K562 (cell line): Measurements from ENCODE around the gene VPS50. TPM values are rescaled to one million over a fixed set of nuclear protein-coding genes. Genes with fewer than 3 reads are reported as not detected.

Experiments
- ATAC-seq: fragments of 200-7000 bp; cut with Tn5 transposase; 3 replicates; pipeline ENCODE4 v1.9.1; 2020; ENCODE audit warnings: moderate library complexity
- BruUV-seq: library from RNA; stranded (reverse); fragments of 400-500 nt; replicated peaks from 2 replicates; lab custom pipeline; 2021; lab: Mats Ljungman, UMichigan
- CTCF ChIA-PET: fragments of 300-600 bp; formaldehyde crosslinking; extraction: SDS; loops from one replicate; lab custom pipeline; 2021; ENCODE audit warnings: low intra/inter-chr PET ratio; lab: Yijun Ruan, JAX
- POLR2A ChIA-PET: fragments of 300-600, 350-650 bp; sonication (Branson Sonifier 250); formaldehyde crosslinking; extraction: SDS; loops from one replicate; lab custom pipeline; 2021; ENCODE audit warnings: antibody characterized with exemption, inconsistent platforms; lab: Yijun Ruan, JAX
- DNase-seq, 4 experiments: peaks; one replicate each; pipeline versions ENCODE4 v3.0.0 to v3.0.0-alpha.2; 2011 to 2018; ENCODE audit warnings: low spot score in 3 of 4, mixed read lengths in 3 of 4; ENCODE audit errors: extremely low read depth in 1 of 4
- FAIRE-seq: peaks from 2 replicates; lab custom pipeline; 2011; peaks lifted over from hg19 to GRCh38; lab: Jason Lieb, UNC
- H2AFZ ChIP-seq: 2 replicates; pipeline ENCODE4 v1.6.0; 2011; ENCODE audit warnings: low read depth, low read length, control low read depth, inconsistent platforms
- H3K27ac ChIP-seq: fragments of 200-600 bp; 3 replicates; pipeline ENCODE4 v1.8.0; 2011; ENCODE audit warnings: low read depth, mild to moderate bottlenecking, control low read depth, inconsistent platforms, low read length, moderate library complexity, mixed read lengths; ENCODE audit errors: extremely low read depth
- H3K27me3 ChIP-seq, 2 experiments: fragments of 300-600 bp in 1 of 2; 2 replicates in 1 of 2; 3 replicates in 1 of 2; pipeline versions ENCODE4 v1.6.0 to v1.8.0; 2011; ENCODE audit warnings: inconsistent platforms in 2 of 2, low read length in 2 of 2, mild to moderate bottlenecking in 1 of 2, mixed read lengths in 1 of 2, moderate library complexity in 1 of 2; ENCODE audit not compliant: control insufficient read depth in 2 of 2, insufficient read depth in 2 of 2
- H3K36me3 ChIP-seq: fragments of 300-600 bp; 3 replicates; pipeline ENCODE4 v1.8.0; 2011; ENCODE audit warnings: mild to moderate bottlenecking, low read length, inconsistent platforms; ENCODE audit not compliant: control insufficient read depth, insufficient read depth
- H3K4me1 ChIP-seq, 2 experiments: fragments of 200-600 bp in 1 of 2; replicated peaks in 1 of 2; 2 replicates in 1 of 2; 3 replicates in 1 of 2; pipeline versions ENCODE4 v1.5.1 to v1.8.0; 2011; ENCODE audit warnings: inconsistent platforms in 2 of 2, low read length in 2 of 2, mild to moderate bottlenecking in 1 of 2, mixed read lengths in 1 of 2, moderate library complexity in 1 of 2; ENCODE audit not compliant: control insufficient read depth in 2 of 2, insufficient read depth in 2 of 2
- H3K4me2 ChIP-seq: 2 replicates; pipeline ENCODE4 v1.6.1; 2011; ENCODE audit warnings: low read length, control low read depth, inconsistent platforms, mixed read lengths; ENCODE audit not compliant: insufficient read depth
- H3K4me3 ChIP-seq: fragments of 200-600 bp; sonication (generic), shearing (Covaris generic); 2 replicates; pipeline ENCODE4 v1.5.1; 2016; ENCODE audit warnings: control low read depth, inconsistent platforms
- H3K79me2 ChIP-seq: fragments of 200-600 bp; 3 replicates; pipeline ENCODE4 v1.8.0; 2011; ENCODE audit warnings: low read length, inconsistent platforms; ENCODE audit not compliant: control insufficient read depth, insufficient read depth
- H3K9ac ChIP-seq, 2 experiments: 2 replicates each; pipeline versions ENCODE4 v1.6.0 to v1.6.1; 2011; ENCODE audit warnings: low read depth in 2 of 2, low read length in 2 of 2, control low read depth in 1 of 2, inconsistent platforms in 1 of 2, mild to moderate bottlenecking in 1 of 2, mixed read lengths in 1 of 2; ENCODE audit not compliant: insufficient read depth in 1 of 2
- H3K9me1 ChIP-seq: one replicate; pipeline ENCODE4 v1.6.0; 2011; ENCODE audit warnings: inconsistent platforms, mild to moderate bottlenecking, low read length, moderate library complexity; ENCODE audit not compliant: control insufficient read depth, insufficient read depth
- H3K9me3 ChIP-seq: replicated peaks from 2 replicates; pipeline ENCODE4 v1.5.1; 2011; ENCODE audit warnings: low read depth, low read length, inconsistent platforms; ENCODE audit not compliant: control insufficient read depth, insufficient read depth
- H4K20me1 ChIP-seq: replicated peaks from 2 replicates; pipeline ENCODE4 v1.6.1; 2011; ENCODE audit warnings: low read length, inconsistent platforms, mixed read lengths; ENCODE audit not compliant: control insufficient read depth, insufficient read depth
- ARHGAP35 ChIP-seq: fragments of 450-650 bp; IDR thresholded peaks from 2 replicates; pipeline ENCODE4 v1.6.1; 2018; ENCODE audit not compliant: partially characterized antibody
- CHCHD3 ChIP-seq: fragments of 250-450 bp; sonication (Bioruptor Pico); IDR thresholded peaks from 2 replicates; pipeline ENCODE4 v2.1.2; 2022; ENCODE audit warnings: mild to moderate bottlenecking
- FUS ChIP-seq: fragments of 200-400 bp; formaldehyde crosslinking; optimal IDR thresholded peaks from 2 replicates; pipeline ENCODE3; 2017; ENCODE audit warnings: low read depth, low read length
- HEY1 ChIP-seq: fragments of 250-450 bp; sonication (Bioruptor Pico); IDR thresholded peaks from 2 replicates; pipeline ENCODE4 v1.5.0; 2020; ENCODE audit warnings: mild to moderate bottlenecking, moderate library complexity, borderline replicate concordance
- MECOM ChIP-seq: fragments of 250-450 bp; sonication (Bioruptor Pico); IDR thresholded peaks from 2 replicates; pipeline ENCODE4 v1.8.0; 2022; ENCODE audit warnings: inconsistent platforms
- MEF2A ChIP-seq: IDR thresholded peaks from 2 replicates; pipeline ENCODE4 v1.6.1; 2011; ENCODE audit warnings: low read depth, mild to moderate bottlenecking, low read length, moderate library complexity; ENCODE audit not compliant: control insufficient read depth
- TCFL5 ChIP-seq: fragments of 250-450 bp; sonication (Bioruptor Pico); conservative IDR thresholded peaks from 2 replicates; pipeline ENCODE4 v1.6.1; 2021; ENCODE audit warnings: mild to moderate bottlenecking, moderate library complexity, matching md5 sums
- ZNF124 ChIP-seq: sonication (generic); formaldehyde crosslinking; IDR thresholded peaks from 2 replicates; pipeline ENCODE4 v1.8.1; 2022; ENCODE audit warnings: missing genetic modification reagents
- WGBS: fragments of 100-300 bp; shearing (Covaris generic); methylation state at CpG from one replicate; pipeline ENCODE4 v1.1.6; 2016; ENCODE audit warnings: low coverage, mixed read lengths; ENCODE audit not compliant: insufficient coverage; ENCODE audit errors: missing lambda C conversion rate; 5-methylcytosine and 5-hydroxymethylcytosine counted together
- in situ Hi-C: fragments of 300-500 bp; cut with MboI; formaldehyde crosslinking; loops from 4 replicates; pipeline ENCODE4 v1.15.0; 2018; ENCODE audit warnings: inconsistent platforms, mixed read lengths
- intact Hi-C: fragments of 100-400 bp; cut with micrococcal nuclease; formaldehyde crosslinking; loops from 2 replicates; pipeline ENCODE4 v1.14.2; 2022
- polyA plus RNA-seq, 8 experiments: library from polyadenylated mRNA; depleted of rRNA in 4 of 8; stranded (reverse) in 5 of 8; unstranded in 3 of 8; fragments of >200 nt; fragmentation: Nextera tagmentation in 2 of 8; fragmentation: Illumina TruSeq in 1 of 8; extraction: Ambion mirVana in 2 of 8; extraction: Trizol in 1 of 8; gene quantifications; 2 replicates each; pipeline versions ENCODE4 v1.2.1 to v1.2.3, GENCODE V29; 2011 to 2014; ENCODE audit warnings: inconsistent platforms in 1 of 8, missing spikeins in 1 of 8
- total RNA-seq, 7 experiments: library from RNA; depleted of rRNA in 6 of 7; stranded (reverse); fragments of >200 nt in 6 of 7; fragmentation: Illumina TruSeq in 2 of 7; extraction: Trizol in 2 of 7; gene quantifications; 2 replicates each; pipeline versions ENCODE4 v1.2.1 to v1.2.3, GENCODE V29; 2011 to 2021; ENCODE audit warnings: low replicate concordance in 1 of 7
- TF ChIP-seq, protein P1 (sequence below), 2 experiments: IDR thresholded peaks in 1 of 2; conservative IDR thresholded peaks in 1 of 2; 2 replicates each; pipeline ENCODE4 v1.6.1; 2016; ENCODE audit warnings: low read depth in 2 of 2, mild to moderate bottlenecking in 1 of 2, missing compliant biosample characterization in 1 of 2, missing genetic modification characterization in 1 of 2, moderate library complexity in 1 of 2
- TF ChIP-seq, protein P2 (sequence below): fragments of 250-450 bp; sonication (Bioruptor Pico); IDR thresholded peaks from 2 replicates; pipeline ENCODE4 v1.5.0; 2021
- TF ChIP-seq, protein P3 (sequence below): sonication (generic); formaldehyde crosslinking; IDR thresholded peaks from 2 replicates; pipeline ENCODE4 v1.8.1; 2023; ENCODE audit warnings: missing genetic modification reagents, mild to moderate bottlenecking, borderline replicate concordance
- TF ChIP-seq, protein P4 (sequence below): fragments of 250-450 bp; sonication (Bioruptor Pico); IDR thresholded peaks from 2 replicates; pipeline ENCODE4 v1.8.0; 2022; ENCODE audit warnings: moderate library complexity, mild to moderate bottlenecking, inconsistent platforms

VPS50 gene
- total and polyA plus RNA-seq, 9 of the 15 experiments (the other 6 are each of a cell fraction or from before 2014, with no cell fraction given): 10.5 to 29.4 (median 15.8) TPM

DNA sequence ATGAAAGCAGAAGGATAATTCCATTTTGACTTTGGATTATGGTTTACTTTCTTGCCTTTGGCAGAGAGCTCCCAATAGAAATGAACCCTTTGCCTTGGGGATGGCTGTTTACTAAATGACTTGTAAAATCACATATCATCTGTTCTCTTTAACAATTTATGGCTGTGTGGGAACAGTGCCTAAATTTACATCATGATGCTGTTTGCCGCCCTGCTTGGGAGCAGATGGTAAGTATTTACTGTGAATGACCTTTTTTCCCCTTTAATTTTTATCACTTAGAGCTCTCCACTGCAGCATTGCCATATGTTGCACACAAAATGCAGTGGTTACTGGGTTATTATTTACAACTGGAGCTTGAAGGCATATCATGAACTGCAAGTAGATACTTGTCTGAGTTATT, 19.3 kb upstream of the VPS50 start:
- Histone ChIP-seq H3K4me1 (peaks cover under 1 to 5% of the 10 kb centered on the region in 2 experiments; a peak in 3 of 5 replicates), H3K36me3 (no peaks in the 10 kb centered on the region), H3K79me2 (peaks cover 20% of the 10 kb centered on the region; the same call in 1 of the 3 replicates), H3K9me1 (no peaks in the 10 kb centered on the region), H3K27ac (no peak overlapping the region), H3K9ac (no peak overlapping the region), H3K9me3 (no peaks in the 10 kb centered on the region), H3K4me3 (no peak overlapping the region), H3K4me2 (no peak overlapping the region), H3K27me3 (no peaks in the 10 kb centered on the region), H2AFZ (no peak overlapping the region), H4K20me1 (no peaks in the 10 kb centered on the region)
- no TSS peak for BruUV-seq
- in situ Hi-C loops: no loop called here
- intact Hi-C loops: no loop called here
- 19% methylated on average over 1 of the region's 1 CpG for WGBS
- CTCF ChIA-PET: no interaction called here
- POLR2A ChIA-PET: no interaction called here
- DNase-seq (no peak), FAIRE-seq (no peak), ATAC-seq (no peak)
- TF ChIP-seq CHCHD3 (CRISPR knock-in tag) (no peak), MECOM (CRISPR knock-in tag) (no peak), ZNF124 (CRISPR knock-in tag) (no peak), ARHGAP35 (no peak), TCFL5 (CRISPR knock-in tag) (no peak), HEY1 (CRISPR knock-in tag) (no peak), FUS (no peak), MEF2A (no peak)
- TF ChIP-seq, protein P1, sequence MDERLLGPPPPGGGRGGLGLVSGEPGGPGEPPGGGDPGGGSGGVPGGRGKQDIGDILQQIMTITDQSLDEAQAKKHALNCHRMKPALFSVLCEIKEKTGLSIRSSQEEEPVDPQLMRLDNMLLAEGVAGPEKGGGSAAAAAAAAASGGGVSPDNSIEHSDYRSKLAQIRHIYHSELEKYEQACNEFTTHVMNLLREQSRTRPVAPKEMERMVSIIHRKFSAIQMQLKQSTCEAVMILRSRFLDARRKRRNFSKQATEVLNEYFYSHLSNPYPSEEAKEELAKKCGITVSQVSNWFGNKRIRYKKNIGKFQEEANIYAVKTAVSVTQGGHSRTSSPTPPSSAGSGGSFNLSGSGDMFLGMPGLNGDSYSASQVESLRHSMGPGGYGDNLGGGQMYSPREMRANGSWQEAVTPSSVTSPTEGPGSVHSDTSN (CRISPR knock-in tag; IDR thresholded peaks at IDR 0.05; ENCODE audit: low read depth): no peak
- TF ChIP-seq, protein P1 (tag; conservative IDR thresholded peaks at IDR 0.05; ENCODE audit: low read depth): no peak
- TF ChIP-seq, protein P2, sequence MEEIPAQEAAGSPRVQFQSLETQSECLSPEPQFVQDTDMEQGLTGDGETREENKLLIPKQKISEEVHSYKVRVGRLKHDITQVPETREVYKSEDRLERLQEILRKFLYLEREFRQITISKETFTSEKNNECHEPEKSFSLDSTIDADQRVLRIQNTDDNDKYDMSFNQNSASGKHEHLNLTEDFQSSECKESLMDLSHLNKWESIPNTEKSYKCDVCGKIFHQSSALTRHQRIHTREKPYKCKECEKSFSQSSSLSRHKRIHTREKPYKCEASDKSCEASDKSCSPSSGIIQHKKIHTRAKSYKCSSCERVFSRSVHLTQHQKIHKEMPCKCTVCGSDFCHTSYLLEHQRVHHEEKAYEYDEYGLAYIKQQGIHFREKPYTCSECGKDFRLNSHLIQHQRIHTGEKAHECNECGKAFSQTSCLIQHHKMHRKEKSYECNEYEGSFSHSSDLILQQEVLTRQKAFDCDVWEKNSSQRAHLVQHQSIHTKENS (CRISPR knock-in tag): no peak
- TF ChIP-seq, protein P3, sequence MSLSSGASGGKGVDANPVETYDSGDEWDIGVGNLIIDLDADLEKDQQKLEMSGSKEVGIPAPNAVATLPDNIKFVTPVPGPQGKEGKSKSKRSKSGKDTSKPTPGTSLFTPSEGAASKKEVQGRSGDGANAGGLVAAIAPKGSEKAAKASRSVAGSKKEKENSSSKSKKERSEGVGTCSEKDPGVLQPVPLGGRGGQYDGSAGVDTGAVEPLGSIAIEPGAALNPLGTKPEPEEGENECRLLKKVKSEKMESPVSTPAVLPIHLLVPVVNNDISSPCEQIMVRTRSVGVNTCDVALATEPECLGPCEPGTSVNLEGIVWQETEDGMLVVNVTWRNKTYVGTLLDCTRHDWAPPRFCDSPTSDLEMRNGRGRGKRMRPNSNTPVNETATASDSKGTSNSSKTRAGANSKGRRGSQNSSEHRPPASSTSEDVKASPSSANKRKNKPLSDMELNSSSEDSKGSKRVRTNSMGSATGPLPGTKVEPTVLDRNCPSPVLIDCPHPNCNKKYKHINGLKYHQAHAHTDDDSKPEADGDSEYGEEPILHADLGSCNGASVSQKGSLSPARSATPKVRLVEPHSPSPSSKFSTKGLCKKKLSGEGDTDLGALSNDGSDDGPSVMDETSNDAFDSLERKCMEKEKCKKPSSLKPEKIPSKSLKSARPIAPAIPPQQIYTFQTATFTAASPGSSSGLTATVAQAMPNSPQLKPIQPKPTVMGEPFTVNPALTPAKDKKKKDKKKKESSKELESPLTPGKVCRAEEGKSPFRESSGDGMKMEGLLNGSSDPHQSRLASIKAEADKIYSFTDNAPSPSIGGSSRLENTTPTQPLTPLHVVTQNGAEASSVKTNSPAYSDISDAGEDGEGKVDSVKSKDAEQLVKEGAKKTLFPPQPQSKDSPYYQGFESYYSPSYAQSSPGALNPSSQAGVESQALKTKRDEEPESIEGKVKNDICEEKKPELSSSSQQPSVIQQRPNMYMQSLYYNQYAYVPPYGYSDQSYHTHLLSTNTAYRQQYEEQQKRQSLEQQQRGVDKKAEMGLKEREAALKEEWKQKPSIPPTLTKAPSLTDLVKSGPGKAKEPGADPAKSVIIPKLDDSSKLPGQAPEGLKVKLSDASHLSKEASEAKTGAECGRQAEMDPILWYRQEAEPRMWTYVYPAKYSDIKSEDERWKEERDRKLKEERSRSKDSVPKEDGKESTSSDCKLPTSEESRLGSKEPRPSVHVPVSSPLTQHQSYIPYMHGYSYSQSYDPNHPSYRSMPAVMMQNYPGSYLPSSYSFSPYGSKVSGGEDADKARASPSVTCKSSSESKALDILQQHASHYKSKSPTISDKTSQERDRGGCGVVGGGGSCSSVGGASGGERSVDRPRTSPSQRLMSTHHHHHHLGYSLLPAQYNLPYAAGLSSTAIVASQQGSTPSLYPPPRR (CRISPR knock-in tag): no peak
- TF ChIP-seq, protein P4, sequence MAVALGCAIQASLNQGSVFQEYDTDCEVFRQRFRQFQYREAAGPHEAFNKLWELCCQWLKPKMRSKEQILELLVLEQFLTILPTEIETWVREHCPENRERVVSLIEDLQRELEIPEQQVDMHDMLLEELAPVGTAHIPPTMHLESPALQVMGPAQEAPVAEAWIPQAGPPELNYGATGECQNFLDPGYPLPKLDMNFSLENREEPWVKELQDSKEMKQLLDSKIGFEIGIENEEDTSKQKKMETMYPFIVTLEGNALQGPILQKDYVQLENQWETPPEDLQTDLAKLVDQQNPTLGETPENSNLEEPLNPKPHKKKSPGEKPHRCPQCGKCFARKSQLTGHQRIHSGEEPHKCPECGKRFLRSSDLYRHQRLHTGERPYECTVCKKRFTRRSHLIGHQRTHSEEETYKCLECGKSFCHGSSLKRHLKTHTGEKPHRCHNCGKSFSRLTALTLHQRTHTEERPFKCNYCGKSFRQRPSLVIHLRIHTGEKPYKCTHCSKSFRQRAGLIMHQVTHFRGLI (CRISPR knock-in tag): no peak
